Measurements from ENCODE around the gene C22orf42.
"Not testable (repeated sequence)": the region's sequence is repeated elsewhere in the genome, so short reads cannot be mapped to it uniquely, and the experiment has no call there.

The C22orf42 gene, protein sequence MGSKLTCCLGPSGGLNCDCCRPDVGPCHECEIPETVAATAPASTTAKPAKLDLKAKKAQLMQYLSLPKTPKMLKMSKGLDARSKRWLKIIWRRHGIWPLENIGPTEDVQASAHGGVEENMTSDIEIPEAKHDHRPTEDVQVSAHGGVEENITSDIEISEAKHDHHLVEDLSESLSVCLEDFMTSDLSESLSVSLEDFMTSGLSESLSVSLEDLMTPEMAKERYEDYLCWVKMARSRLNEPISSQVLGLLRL

DNA sequence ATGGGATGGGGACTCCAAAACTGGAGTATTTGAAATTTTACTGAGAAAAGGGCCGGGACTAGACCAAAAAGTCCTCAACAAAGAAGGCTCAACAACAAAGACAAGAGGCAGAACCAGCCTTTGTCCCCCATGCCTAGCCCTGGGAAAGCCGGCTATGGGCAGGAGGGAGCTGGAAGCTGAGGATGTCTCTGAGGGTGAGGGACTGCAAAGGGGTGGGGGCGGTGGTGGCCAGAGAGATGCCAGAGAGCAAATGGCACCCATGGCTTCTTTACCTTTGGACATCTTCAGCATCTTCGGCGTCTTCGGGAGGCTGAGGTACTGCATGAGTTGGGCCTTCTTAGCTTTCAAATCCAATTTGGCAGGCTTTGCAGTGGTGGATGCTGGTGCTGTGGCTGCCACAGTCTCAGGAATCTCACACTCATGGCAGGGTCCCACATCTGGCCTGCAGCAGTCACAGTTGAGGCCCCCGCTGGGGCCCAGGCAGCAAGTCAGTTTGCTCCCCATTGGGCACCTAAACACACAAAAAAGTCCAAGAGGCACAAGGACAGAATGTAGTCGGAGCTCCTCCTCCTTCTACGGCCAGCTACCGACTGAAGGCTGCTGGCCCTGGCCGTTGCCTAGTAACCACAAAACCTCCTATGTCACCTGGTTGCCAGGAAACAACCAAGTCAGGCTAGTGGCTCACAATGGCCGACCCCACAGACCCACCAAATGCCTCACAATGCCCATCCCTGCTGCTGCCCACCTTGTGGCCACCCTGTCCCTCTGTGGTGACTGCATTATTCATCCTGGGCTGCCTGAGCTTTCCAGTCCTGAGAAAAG, at the start of gene C22orf42:
Gene C22orf42, minus strand, starts transcription at position 592 of the 822 bp plus-strand sequence. Its CDS starts 88 bp downstream, at position 504.
- no peak for DNase-seq

DNA sequence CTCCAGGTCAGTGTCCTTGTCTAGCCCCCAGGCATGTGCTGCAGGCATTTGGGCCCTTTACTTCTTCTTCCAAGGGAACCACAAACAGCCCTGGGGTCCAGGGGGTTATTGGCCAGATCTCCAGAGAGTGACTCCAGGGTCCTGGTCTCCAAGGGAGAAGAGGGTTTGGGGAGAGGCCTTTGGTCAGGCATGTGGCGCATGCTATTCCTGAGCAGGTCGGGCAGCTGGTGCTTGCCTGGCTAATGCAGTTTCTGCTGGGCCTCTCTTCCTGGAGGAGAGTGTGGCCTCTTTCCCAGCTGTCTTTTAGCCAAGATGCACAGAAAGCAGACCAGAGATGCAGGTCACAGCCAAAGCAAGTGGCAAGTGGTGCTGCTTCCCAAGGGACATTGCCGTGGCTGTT, 49.6 kb upstream of the C22orf42 start:
- DNase-seq: no peak

DNA sequence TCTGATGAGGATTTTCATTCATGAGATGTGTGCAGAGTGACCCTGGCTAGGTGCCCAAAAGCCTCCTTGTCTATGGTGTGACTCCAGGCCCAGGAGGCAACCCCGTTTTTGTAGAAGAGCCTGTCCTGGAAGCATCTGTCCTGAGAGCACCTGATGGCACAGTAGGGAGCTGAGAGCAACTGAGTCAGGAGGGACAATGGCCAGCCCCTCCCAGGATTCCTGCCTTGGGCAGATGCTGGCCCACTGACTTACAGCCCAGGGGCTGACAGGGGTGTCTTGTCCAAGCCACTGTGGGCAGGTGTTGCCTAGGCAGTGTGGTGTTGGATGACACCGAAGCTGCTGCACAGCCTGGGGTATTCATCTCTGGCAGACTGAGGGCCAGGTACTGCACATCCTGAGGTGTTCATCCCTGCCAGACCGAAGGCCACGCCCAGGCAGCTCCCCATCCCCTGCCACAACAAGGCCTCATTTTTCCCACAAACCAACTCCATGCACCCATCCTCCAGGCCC, 48.9 kb upstream of the C22orf42 start:
- no peak for DNase-seq

DNA sequence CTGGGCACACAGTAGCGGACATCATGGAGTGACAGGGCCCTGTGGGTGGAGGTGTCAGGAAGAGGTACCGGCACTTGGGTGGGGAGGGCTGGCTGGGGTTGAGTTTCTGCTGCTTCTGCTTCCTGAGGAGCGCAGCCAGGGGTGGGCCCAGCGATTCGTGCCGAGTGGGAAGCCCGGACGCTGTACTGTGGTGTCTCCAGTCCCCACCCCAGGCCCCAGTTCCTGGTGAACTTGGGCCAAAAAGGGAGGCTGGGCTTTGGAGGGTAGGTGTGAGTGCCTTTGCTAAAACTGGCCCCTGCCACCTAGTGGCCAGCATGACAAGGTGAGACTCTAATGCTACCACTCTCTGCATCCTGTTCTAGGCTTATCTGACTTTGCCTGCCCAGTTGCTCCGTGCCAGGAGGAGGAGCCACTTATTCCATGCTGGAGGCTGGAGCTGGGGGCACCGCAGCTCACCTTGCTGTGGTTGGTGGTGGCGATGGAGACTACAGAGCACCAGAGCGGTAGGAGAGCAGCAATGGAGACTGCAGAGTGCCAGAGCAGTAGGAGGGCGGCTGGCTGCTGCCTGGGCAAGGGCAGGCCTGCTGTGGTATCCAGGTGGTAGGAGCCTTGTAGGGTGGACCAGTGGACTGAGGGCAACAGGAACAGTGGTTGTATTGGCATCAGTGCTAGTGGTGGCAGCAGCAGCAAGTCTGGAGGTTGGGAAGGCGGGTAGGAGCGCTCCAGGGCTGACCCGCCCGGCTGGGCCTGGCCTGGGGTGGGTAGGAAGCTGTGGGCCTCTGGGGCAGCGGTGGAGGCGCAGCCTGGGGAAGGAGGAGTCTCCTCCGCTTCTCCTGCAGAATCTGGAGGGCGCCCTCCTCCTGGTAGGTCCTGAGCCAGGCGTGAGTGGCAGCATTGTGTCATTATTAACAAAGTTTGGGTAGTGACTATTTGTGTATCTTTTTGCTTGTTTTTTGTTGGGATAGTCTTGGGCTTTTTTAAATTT, 48.0 kb upstream of the C22orf42 start:
- no peak for DNase-seq

DNA sequence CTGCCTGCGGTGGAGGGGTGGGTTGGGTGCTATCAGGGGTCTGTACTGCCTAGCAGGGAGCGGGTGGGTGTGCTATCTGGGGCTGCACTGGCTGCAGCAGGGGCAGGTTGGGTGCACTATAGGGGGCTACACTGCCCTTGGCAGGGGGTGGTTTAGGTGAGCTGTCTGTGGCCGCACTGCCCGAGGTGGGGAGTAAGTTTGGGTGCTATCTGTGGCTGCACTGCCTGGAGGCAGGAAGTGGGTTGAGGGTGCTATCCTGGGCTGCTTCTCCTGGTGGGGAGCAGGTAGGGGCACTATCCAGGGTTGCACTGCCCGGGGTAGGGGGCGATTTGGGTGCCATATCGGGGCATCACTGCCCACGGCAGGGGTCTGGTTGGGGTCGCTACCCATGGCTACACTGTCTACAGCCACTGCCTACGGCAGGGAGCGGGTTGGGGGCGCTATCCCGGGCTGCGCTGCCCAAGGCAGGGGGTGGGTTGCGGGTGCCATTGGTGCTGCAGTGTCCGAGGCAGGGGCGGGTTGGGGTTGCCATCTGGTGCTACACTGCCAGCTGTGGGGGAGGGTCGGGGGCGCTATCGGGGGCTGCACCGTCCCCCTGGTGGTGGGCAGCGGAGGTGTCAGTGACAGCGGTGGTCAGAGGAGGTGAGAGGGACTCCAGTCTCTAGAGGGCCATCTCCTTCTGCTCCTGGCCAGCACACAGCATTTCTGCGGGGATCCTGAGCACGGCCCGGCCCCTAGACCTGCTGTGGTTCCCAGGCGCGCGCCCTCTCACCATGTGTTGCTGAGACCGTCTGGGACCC, 47.1 kb upstream of the C22orf42 start:
- DNase-seq: no peak

DNA sequence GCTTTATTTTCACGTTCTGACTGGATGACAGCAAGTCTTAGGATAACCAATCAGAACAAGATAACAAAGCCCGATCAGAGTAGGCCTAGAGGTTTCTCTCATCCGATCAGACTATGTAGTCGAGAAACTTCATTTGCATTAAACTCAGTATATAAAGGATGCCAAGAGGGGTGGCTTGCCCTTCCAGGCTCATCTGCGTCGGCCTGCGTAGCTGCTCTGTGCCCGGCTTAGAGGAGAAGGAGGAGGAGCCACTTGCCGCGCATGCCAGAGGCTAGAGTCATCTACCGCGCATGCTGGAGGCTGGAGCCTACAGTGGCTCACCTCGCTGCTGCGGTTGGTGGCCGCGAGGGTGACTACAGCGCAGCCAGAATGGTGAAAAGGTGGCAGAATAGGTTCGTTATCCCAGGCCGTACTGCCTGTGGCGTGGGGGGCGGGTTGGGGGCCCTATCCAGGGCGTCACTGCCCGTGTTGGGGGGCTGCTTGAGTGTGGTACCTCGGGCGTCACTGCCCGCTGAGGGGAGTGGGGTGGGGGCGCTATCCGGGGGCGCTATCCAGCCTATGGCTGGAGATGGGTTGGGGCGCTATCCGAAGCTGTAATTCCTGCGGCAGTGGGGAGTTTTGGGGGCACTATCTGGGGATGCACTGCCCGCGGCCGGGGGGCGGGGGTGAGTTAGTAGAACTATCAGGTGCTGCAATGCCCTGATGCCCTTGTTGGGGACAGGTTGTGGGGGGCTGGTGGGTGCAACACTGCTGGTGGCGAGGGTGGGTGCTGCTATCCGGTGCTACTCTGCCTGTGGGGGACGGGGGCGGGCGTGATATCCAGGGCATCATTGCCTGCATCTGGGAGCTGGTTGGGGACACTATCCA, 46.0 kb upstream of the C22orf42 start, which contains the start of gene RFPL2:
Gene RFPL2, minus strand, starts transcription at position 218 of the 867 bp plus-strand sequence. CDS start 2,622 bp downstream, outside the sequence.
- no peak for DNase-seq

DNA sequence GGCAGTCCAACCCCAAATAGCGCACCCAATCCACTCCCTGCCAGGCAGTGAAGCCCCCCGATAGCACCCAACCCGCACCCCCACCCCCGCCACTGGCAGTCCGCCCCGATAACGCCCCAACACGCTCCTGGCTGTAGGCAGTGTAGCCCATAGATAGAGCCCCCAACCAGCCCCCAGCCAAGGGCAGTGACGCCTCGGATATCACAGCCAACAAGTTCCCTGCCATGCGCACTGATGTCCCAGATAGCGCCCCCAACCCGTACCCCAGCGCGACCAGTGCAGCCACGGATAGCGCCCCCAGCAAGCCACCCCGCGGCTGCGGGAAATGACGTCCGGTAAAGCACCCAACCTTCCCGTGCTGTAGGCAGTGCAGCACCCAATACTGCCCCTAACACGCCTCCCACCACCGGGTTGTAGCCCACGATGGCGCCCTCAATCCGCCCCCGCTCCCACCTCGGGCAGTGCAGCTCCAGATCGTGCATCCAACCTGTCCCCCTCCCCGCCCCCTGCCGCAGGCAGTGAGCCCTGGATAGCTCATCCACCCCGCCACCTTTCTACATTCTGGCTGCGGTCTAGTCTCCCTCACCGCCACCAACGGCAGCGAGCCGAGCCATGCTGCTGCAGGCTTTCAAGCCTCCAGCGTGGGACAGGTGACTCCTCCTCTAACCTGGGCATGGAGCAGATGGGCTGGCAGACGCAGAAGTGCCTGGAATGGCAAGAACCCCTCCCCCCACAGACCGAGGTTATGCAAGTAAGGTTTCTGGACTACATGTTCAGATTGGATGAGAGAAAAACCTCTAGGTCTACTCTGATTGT, 45.1 kb upstream of the C22orf42 start:
- DNase-seq: no peak

DNA sequence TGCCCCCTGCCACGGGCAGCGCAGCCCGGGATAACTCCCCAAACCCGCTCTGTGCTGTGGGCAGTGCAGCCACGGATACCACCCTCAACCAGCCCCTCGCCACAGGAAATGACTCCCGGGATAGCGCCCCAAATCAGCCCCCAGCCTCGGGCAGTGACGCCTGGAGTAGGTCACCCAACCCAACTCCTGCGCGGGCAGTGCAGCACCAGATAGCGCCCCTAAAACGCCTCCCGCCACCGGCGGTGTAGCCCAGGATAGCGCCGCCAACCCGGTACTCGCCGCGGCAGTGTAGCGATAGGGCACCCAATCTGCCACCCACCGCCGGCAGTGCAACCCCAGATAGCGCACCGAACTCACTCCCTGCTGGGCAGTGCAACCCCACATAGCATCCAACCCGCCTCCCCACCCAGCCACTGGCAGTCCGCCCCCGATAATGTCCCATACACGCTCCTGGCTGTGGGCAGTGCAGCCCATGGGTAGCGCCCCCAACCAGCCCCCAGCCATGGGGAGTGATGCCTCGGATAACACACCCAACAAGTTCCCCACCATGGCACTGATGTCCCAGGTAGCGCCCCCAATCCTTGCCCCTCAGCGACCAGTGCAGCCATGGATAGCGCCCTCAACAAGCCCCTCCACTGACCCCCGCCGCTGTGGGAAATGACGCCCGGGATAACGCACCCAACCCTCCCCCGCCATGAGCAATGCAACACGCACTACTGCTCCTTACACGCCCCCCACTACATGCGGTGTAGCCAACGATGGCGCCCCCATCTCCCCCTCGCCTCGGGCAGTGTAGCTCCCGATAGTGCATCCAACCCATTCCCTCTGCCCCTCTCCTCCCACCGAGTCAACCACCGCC, 44.3 kb upstream of the C22orf42 start:
- no peak for DNase-seq

DNA sequence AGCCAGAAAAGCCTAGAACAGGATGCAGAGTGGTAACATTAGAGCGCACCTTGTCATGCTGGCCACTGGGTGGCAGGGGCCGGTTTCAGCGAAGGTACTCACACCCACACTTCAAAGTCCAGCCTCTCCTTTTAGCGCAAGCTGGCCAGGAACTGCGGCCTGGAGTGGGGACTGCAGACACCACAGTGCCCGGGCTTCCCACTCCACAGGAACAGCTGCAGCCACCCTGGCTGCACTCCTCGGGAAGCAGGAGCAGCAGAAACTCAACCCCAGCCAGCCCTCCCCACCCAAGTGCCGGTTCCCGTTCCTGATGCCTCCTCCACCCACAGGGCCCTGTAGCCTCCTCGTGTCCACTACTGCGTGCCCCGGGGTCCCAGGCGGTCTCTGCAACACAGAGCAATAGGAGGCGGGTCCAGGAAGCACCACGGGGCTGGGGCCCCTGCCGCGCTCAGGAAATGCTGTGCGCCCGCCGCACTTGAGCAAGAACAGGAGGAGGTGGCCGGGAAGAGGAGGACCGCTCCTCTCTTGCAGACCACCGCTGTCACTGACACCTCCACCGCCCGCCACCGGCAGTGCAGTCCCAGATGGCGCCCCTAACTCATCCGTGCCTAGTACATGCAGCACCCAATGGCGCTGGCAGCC, 43.6 kb upstream of the C22orf42 start:
- DNase-seq: no peak

DNA sequence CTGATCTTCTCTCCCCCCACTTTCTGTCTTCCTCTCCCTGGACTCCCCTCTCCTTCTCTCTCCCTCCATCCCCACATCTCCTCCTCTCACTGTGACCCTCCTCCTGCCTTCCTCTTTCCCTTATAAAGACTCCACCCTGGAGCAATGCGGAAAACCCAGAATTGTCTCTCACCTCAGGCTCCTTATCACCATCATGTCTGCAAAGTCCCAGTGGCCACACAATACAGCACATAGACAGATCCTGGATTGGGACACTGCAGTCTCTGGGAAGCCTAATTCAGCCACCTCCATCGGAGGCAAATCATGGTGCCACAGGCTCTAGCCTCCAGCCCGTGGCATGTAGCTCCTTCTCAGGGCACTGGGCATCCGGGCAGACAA, 43.0 kb upstream of the C22orf42 start:
- DNase-seq: no peak

DNA sequence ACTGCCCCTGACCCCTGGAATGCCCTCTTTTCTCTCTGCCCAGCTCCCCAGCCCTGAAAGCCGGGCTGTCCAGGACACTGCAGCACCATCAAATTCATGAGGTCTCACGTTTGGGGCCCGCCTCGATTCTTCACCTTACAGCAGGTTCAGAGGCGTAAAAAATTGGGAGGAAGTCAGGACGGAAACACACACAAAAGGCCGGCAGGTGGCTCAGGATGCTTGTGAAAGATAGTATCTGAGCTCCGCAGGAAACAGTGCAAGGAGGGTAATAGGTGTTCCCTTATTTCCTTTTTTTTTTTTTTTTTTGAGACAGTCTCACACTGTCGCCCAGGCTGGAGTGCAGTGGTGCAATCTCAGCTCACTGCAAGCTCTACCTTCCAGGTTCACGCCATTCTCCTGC, 41.6 kb upstream of the C22orf42 start:
- DNase-seq: no peak

DNA sequence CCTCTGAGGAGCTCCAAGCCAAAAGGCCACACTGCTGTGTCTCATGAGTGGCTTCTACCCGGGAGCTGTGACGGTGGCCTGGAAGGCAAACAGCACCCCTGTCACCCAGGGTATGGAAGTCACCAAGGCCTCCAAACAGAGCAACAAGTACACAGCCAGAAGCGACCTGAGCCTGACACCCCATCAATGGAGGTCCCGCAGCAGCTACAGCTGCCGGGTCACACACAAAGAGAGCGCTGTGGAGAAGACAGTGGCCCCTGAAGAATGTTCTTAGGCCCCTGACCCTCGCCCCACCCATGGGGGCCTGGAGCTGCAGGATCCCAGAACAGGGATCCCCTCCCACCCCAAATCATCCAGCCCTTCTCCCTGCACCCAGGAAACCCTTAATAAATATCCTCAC, 40.9 kb upstream of the C22orf42 start:
- no peak for DNase-seq

DNA sequence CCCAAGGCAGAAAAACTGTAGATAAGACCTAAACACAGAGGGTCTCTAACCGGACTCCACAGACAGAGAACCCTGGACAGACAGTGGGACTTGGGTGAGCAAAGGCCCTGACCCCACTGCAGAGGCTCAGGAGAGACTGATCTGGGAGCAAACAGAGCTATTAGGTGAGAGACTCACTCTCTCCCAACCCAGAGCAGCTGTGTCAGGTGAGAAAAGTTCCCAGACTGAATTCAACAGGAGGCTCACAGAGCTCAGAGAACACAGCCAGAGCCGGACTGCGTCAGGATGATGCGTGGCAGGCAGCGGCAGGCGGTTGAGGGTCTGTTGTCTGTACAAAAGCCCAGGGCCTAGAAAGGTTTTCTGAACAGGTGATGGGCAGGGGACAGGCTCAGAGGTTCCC, 40.2 kb upstream of the C22orf42 start:
- no peak for DNase-seq

DNA sequence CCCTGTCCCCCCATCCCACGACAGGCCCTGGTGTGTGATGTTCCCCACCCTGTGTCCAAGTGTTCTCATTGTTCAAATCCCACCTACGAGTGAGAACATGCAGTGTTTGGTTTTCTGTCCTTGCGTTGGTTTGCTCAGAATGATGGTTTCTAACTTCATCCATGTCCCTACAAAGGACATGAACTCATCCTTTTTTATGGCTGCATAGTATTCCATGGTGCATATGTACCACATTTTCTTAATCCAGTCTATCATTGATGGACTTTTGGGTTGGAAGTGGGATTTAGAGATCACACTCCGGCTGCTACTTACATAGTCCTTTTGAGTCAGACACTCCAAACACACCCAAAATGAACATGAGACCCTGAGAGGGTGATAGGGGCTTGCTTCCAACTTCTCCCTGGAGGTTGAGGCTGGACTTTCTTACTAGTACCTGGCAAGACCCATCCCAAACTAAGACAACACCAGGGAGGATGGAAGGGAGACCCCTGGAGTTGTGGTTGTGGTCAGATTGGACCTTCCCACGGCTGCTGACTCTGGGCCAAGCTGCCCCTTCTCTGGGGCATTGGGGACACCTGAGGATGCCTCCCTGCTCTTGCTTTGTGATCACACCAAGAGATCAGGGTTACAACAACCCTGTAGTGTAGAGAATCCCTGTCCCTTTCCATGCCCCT, 38.6 kb upstream of the C22orf42 start:
- DNase-seq: not testable (repeated sequence)

DNA sequence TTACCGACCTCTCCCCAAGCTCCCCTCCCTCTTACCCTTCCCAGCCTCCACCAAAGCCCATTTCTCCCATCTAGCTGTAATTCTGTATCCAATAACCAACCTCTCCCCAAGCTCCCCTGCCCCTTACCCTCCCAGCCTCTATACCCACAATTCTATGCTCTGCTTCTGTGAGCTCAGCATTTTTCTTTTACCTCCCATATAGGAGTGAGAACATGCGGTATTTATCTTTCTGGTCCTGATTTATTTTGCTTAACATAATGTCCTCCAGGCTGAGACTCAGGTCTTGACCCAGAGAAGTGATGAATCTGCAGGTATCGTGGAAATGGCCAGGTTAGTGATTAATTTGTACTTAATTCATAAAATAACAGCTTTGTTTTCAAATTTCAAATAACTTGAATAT, 36.8 kb upstream of the C22orf42 start:
- not testable (repeated sequence) for DNase-seq

DNA sequence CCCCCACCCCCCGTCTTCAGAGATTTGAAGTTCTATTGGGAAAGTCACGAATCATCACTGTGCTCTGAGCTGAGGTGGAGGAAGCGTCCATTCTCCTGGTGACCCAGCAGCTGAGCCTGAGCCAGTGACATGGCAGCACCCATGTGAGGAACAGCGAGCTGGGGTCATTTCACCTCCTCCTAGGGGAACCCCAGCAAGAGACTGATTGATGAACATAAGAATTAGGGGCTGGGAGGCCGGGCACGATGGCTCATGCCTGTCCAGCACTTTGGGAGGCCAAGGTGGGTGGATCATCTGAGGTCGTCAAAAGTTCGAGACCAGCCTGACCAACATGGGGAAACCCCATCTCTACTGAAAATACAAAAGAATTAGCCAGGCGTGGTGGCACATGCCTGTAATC, 34.2 kb upstream of the C22orf42 start:
- DNase-seq: not testable (repeated sequence)

DNA sequence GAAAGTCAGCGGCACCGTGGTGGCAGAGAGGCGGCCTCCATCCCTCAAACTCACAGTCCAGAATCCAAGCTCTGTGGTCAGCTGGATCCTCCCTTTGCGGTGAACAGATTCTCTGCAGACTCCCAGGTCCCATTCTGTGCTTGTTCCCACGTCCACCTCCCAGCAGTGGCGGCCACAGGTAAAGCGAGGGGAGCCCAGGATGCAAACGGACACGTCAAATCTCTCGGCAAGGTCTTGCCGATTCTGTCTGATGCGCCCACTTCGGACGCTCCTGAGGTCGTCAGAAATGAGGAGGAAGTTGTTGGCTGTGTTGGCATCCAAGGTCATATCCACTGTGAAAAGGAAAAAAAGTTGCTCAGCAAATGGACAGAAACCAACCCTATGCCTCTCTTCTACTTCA, 31.9 kb upstream of the C22orf42 start:
- DNase-seq: not testable (repeated sequence)

DNA sequence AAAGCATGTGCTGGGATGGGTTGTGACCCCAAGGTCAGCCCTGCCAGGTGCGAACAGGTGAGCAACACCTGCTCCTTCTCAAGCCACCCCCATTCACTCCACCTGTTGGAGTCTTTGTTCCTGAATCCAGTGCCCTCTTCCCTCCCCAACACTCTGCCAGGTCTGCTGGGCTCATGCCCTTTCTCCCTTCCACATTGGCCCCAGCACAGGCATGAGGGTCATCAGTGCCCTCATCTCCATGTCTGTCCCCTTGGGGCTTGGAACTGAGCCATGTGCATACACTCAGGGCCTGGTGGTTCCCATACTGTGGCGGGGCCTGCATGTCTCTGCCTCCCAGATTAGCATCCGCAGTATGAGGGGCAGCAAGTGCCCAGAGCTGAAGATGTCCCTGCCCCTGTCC, 26.7 kb upstream of the C22orf42 start:
- no peak for DNase-seq
